Chondrocyte (in vitro differentiated cells): ENCODE measurements around the gene PEX16. TPM values are rescaled to one million over a fixed set of nuclear protein-coding genes. Genes with fewer than 3 reads are reported as not detected.

Source experiments
- DNase-seq: peaks from one replicate; pipeline ENCODE4 v3.0.0; 2021; ENCODE audit warnings: mixed read lengths, low spot score
- H3K27ac Mint-ChIP-seq: one replicate; pipeline ENCODE4 v1.8.0; 2021; ENCODE audit warnings: mild to moderate bottlenecking, moderate library complexity, mixed read lengths; ENCODE audit not compliant: unreplicated experiment
- H3K27me3 Mint-ChIP-seq: 2 replicates; pipeline ENCODE4 v1.8.0; 2021; ENCODE audit warnings: low read depth, mixed read lengths
- H3K36me3 Mint-ChIP-seq: 2 replicates; pipeline ENCODE4 v1.8.0; 2021; ENCODE audit warnings: low read depth, mixed read lengths
- H3K4me1 Mint-ChIP-seq: 2 replicates; pipeline ENCODE4 v1.8.0; 2021; ENCODE audit warnings: low read depth, mild to moderate bottlenecking, mixed read lengths
- H3K4me3 Mint-ChIP-seq: one replicate; pipeline ENCODE4 v1.8.0; 2021; ENCODE audit warnings: mild to moderate bottlenecking, moderate library complexity, mixed read lengths; ENCODE audit not compliant: unreplicated experiment
- H3K9me3 Mint-ChIP-seq: 2 replicates; pipeline ENCODE4 v1.8.0; 2021; ENCODE audit warnings: low read depth, mixed read lengths
- long read RNA-seq: library from polyadenylated mRNA; stranded (forward); transcript quantifications from one replicate; pipeline ENCODE4 v2.0.0, GENCODE V29; 2021
- total RNA-seq: library from RNA; stranded (reverse); gene quantifications from 3 replicates; pipeline ENCODE4 v1.2.1, GENCODE V29; 2021
- TF ChIP-seq, protein P1 (sequence below): fragments of 200-600 bp; sonication (generic); IDR thresholded peaks from 2 replicates; pipeline ENCODE4 v1.5.0; 2021; ENCODE audit warnings: antibody characterized with exemption, mild to moderate bottlenecking, moderate library complexity

Gene PEX16
- total RNA-seq = 17.5 to 22.8 TPM (median 20.4 TPM) in 3 replicates
- long read RNA-seq, transcript PEX16-202 (11 exons, 1,335 nt) = major isoform, 21 of 26 reads
- long read RNA-seq, partial matches to known transcripts = 0 of 26 reads
- long read RNA-seq, other reads (novel, unspliced or antisense) = 4 of 26 reads

DNA sequence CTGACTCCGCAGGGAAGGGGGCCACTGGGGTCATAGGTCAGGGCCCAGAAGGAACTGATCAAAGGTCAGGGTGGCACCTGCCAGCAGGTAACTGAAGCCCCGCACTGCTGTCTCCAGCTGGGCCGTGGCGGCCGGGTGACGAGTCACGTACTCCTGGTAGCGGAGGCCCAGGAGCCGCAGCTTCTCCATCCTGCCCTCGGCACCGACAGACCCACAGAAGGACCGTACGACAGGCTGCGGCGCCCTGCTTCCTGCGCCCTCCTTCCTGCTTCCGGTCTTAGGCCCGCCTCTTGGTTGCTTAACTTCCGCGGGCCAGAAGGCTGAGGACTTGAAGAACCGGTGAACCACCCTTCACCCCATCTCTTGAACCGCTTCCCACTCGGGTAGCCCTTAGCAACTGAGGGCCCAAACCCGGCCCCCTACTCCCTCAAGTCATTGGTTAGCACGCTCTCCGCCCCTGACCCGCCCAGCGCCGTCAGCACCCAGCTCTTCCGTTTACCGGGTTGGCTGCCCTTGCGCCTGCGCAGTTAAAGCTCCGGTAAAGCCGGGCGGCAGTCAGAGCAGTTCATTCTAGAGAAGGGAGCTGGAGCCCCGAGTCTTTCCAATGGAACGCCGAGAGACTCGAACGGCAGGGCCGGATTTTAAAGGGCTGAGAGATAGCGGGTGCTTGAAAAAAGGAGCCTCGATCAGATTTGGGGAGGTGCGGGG is at the start of gene PEX16:
Gene PEX16, minus strand, starts transcription at position 255 of the 708 bp plus-strand sequence. Its CDS starts 66 bp downstream, at position 189.
- peak within 1 kb of the TSS; percentile 89 for H3K4me3 Mint-ChIP-seq
- DNase-seq = peak; percentile 100
- no peaks in the 10 kb centered on the region for H3K9me3 Mint-ChIP-seq
- H3K27ac Mint-ChIP-seq = peak within 1 kb of the TSS; percentile 96
- TF ChIP-seq, protein P1, sequence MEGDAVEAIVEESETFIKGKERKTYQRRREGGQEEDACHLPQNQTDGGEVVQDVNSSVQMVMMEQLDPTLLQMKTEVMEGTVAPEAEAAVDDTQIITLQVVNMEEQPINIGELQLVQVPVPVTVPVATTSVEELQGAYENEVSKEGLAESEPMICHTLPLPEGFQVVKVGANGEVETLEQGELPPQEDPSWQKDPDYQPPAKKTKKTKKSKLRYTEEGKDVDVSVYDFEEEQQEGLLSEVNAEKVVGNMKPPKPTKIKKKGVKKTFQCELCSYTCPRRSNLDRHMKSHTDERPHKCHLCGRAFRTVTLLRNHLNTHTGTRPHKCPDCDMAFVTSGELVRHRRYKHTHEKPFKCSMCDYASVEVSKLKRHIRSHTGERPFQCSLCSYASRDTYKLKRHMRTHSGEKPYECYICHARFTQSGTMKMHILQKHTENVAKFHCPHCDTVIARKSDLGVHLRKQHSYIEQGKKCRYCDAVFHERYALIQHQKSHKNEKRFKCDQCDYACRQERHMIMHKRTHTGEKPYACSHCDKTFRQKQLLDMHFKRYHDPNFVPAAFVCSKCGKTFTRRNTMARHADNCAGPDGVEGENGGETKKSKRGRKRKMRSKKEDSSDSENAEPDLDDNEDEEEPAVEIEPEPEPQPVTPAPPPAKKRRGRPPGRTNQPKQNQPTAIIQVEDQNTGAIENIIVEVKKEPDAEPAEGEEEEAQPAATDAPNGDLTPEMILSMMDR = no peak
- peaks cover 16% of the 10 kb centered on the region for H3K4me1 Mint-ChIP-seq
- H3K27me3 Mint-ChIP-seq = peaks cover 5% of the 10 kb centered on the region
- peaks cover 2% of the 10 kb centered on the region for H3K36me3 Mint-ChIP-seq

DNA sequence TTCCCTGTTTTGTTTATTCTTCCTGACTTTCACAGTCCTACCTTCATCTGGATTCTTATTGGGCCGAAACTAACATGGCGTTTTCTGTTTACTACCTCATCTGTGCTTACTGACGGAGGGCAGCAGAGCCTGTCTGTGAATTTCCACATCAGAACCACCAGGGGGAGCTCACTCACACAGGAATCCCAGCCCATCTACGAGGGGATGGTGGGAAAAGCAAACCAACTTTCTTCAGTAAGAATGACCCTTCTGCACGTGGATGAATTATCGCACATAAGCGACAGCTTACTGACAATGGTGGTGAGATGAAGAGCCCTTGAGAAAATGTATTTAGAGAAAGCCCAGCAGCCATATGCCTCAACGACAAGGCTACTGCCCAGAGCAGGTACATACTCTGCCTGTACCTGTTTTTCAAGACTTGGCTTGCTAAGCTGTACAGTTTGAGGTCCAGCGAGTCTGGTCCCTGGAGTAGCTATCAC is 47.3 kb upstream of the PEX16 start:
- peaks cover 2% of the 10 kb centered on the region for H3K9me3 Mint-ChIP-seq
- no peak overlapping the region for H3K27ac Mint-ChIP-seq
- no peak for DNase-seq
- TF ChIP-seq, protein P1 = peak; percentile 94
- no peaks in the 10 kb centered on the region for H3K27me3 Mint-ChIP-seq
- no peak overlapping the region for H3K4me3 Mint-ChIP-seq
- no peaks in the 10 kb centered on the region for H3K4me1 Mint-ChIP-seq
- peaks cover 17% of the 10 kb centered on the region for H3K36me3 Mint-ChIP-seq

DNA sequence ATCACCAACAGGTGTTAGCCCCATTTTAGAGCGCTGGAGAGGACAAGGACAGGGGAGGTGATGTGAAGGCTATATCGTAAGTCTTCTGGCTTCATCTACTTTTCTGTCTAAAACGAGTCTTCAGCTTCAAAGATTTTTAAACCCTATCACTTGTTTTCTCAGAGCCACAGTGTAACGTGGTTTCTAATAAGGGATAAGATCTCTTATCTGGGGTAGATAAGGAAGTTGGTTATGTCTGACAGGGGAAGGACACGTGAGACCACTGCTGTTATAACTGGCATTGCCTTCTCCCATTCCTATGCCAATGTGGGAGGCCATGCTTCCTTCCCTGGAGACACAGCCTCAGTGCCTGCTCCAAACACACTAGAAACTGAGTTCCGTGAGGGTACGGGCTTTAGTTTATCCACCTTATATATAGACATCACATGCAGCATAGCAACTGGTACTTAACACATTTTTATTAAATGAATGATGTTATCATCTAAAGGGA is 44.1 kb upstream of the PEX16 start:
- no peak overlapping the region for H3K27ac Mint-ChIP-seq

DNA sequence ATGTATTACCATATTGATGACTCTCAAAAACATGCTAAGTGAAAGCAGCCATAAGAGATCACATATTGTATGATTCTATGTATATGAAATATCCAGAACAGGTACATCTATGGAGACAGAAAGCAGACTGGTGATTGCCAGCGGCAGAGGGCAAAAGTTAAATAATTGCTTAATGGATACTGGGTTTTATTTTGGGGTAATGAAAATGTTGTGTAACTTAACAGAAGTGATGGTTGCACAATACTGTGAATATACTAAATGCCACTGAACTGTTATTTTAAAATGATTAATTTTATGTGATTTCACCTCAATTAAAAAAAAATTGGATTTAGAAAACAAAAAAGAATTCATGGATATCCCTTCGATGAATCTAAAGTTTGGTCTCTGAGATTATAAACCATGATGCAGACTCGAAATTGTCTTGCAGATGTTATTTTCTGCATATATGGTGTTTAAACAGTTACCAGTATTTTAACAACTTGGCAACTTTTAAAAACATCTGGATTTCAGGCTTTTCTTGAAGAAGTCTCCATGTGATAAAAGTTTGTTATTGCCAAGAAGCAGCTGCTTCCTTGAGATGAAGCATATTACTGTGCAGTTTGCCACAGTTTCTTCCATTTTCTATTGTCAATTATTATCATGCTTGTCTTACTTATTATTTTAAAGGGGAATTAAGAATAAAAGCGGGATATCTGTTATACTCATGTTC is 42.9 kb upstream of the PEX16 start:
- Mint-ChIP-seq H3K4me3 (no peak overlapping the region), H3K4me1 (peaks cover 3% of the 10 kb centered on the region), H3K36me3 (peaks cover 19% of the 10 kb centered on the region), H3K27ac (no peak overlapping the region), H3K9me3 (peaks cover 8% of the 10 kb centered on the region), H3K27me3 (no peaks in the 10 kb centered on the region)
- no peak for DNase-seq
- TF ChIP-seq, protein P1 = no peak

More for the DNA sequence above, 44.1 kb upstream of the PEX16 start:
- H3K27me3 Mint-ChIP-seq = no peaks in the 10 kb centered on the region
- TF ChIP-seq, protein P1 = no peak
- H3K36me3 Mint-ChIP-seq = peaks cover 11% of the 10 kb centered on the region
- H3K4me1 Mint-ChIP-seq = peaks cover 3% of the 10 kb centered on the region
- peaks cover 8% of the 10 kb centered on the region for H3K9me3 Mint-ChIP-seq
- H3K4me3 Mint-ChIP-seq = no peak overlapping the region
- DNase-seq = no peak

DNA sequence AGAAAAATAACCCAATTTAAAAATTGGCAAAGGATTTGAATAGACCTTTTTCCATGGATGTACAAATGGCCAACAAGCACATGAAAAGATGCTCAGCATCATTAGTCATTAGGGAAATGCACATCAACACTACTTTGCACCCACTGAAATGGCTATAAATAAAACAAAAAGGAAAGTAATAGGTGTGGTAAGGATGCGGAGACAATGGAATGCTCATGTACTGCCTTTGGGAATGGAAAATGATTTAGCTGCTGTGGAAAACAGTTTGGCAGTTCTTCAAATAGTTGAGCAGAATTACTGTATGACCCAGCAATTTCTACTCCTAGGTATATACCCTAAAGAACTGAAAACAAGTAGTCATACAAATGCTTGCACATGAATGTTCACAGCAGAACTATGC is 42.2 kb upstream of the PEX16 start:
- H3K4me1 Mint-ChIP-seq = peaks cover 3% of the 10 kb centered on the region
- H3K4me3 Mint-ChIP-seq = no peak overlapping the region
- no peaks in the 10 kb centered on the region for H3K27me3 Mint-ChIP-seq
- H3K27ac Mint-ChIP-seq = no peak overlapping the region
- H3K9me3 Mint-ChIP-seq = peaks cover 8% of the 10 kb centered on the region
- H3K36me3 Mint-ChIP-seq = peaks cover 24% of the 10 kb centered on the region
- TF ChIP-seq, protein P1 = no peak
- DNase-seq = no peak
